ENCODE measurements around the gene APH1A.

DNA sequence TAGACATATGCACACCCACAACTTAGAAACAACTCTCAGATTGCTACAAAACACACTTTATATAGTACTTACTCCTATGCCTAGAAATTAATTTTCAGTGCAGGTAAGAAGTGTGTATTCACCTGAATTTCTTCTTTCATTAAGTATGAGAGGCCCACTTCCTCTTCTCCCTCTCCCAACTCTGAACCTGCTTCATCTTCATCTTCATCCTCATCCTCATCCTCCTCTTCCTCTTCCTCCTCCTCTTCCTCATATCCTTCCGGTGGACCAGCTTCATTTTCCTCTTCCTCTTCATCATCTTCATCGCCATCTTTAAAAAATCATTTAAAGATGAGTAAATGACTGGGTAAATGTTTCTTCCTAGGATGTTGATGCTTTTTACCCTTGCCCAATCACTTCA is 42.3 kb downstream of the APH1A start:
- no peak for TF ChIP-seq CTCF (IDR thresholded peaks at IDR 0.05 in 2 of 3, conservative IDR thresholded peaks at IDR 0.05 in 1 of 3; ENCODE audit: borderline replicate concordance in 1 of 3, insufficient read depth in 1 of 3, low read depth in 2 of 3, low read length in 2 of 3)
- TF ChIP-seq YY1 (IDR thresholded peaks at IDR 0.05; ENCODE audit: extremely low read depth, insufficient replicate concordance, low read depth, low read length), result no peak
- TF ChIP-seq, protein P1, sequence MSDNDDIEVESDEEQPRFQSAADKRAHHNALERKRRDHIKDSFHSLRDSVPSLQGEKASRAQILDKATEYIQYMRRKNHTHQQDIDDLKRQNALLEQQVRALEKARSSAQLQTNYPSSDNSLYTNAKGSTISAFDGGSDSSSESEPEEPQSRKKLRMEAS (IDR thresholded peaks at IDR 0.05), result no peak
- TF ChIP-seq RAD21 (IDR thresholded peaks at IDR 0.05; ENCODE audit: low read depth), result no peak
- TF ChIP-seq, protein P2, sequence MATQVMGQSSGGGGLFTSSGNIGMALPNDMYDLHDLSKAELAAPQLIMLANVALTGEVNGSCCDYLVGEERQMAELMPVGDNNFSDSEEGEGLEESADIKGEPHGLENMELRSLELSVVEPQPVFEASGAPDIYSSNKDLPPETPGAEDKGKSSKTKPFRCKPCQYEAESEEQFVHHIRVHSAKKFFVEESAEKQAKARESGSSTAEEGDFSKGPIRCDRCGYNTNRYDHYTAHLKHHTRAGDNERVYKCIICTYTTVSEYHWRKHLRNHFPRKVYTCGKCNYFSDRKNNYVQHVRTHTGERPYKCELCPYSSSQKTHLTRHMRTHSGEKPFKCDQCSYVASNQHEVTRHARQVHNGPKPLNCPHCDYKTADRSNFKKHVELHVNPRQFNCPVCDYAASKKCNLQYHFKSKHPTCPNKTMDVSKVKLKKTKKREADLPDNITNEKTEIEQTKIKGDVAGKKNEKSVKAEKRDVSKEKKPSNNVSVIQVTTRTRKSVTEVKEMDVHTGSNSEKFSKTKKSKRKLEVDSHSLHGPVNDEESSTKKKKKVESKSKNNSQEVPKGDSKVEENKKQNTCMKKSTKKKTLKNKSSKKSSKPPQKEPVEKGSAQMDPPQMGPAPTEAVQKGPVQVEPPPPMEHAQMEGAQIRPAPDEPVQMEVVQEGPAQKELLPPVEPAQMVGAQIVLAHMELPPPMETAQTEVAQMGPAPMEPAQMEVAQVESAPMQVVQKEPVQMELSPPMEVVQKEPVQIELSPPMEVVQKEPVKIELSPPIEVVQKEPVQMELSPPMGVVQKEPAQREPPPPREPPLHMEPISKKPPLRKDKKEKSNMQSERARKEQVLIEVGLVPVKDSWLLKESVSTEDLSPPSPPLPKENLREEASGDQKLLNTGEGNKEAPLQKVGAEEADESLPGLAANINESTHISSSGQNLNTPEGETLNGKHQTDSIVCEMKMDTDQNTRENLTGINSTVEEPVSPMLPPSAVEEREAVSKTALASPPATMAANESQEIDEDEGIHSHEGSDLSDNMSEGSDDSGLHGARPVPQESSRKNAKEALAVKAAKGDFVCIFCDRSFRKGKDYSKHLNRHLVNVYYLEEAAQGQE (IDR thresholded peaks at IDR 0.05; ENCODE audit: low read depth), result no peak
- TF ChIP-seq EZH2phosphoT487 (IDR thresholded peaks at IDR 0.05; ENCODE audit: borderline replicate concordance), result no peak
- TF ChIP-seq POLR2AphosphoS5 (IDR thresholded peaks at IDR 0.05; ENCODE audit: low read depth, low read length), result no peak
- no peak for TF ChIP-seq CEBPB (IDR thresholded peaks at IDR 0.05; ENCODE audit: low read depth)
- TF ChIP-seq POLR2A (IDR thresholded peaks at IDR 0.05; ENCODE audit: borderline replicate concordance, extremely low read depth, insufficient read depth, insufficient read length), result no peak
- no peak for TF ChIP-seq ZNF274 (IDR thresholded peaks at IDR 0.05; ENCODE audit: low read depth, low read length)
- TF ChIP-seq FOSL1 (IDR thresholded peaks at IDR 0.05; ENCODE audit: low read depth), result no peak
- no peak for TF ChIP-seq EZH2 (IDR thresholded peaks at IDR 0.05)
- no peak for TF ChIP-seq CBX3 (IDR thresholded peaks at IDR 0.05; ENCODE audit: low read depth)
